ENCODE measurements around the gene CDCA4. TPM values are rescaled to one million over a fixed set of nuclear protein-coding genes. Genes with fewer than 3 reads are reported as not detected.

Gene CDCA4
- total RNA-seq, 1 experiment from 2014 or later = 57.7 TPM

DNA sequence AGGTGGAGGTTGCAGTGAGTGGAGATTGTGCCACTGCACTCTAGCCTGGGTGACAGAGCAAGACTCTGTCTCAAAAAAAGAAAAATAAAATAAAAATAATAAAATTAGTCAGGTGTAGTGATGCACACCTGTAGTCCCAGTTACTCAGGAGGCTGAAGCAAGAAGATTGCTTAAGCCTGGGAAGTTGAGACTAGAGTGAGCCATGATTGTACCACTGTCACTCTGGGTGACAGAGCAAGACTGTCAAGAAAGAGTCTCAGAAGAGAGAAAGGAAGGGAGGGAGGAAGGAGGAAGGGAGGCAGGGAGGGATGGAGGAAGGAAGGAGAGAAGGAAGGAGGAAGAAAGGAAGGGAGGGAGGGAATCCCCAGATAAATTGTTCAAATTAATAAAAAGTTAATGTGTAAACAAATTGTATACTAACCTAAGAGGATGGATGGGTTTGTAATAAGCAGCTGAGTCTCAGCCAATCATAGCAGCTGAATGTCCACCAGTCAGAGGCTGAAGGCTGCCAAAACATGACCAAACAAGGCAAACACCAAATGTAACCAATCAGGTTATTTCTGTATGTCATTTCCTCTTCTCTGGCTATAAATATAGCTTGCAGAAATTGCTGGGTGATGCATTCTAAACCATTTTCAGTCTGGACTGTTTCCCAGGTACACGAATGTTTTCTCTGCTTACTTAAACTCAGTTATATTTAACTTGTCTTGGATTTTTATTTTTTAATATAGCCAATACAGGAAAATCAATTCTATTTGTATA is 6.1 kb upstream of the CDCA4 start:
- Mint-ChIP-seq H3K4me3 (no peak overlapping the region), H3K27me3 (ENCODE audit: low read depth) (peaks cover 33% of the 10 kb centered on the region), H3K27ac (no peak overlapping the region), H3K9me3 (peaks cover 0 to under 1% of the 10 kb centered on the region in 2 experiments; a peak in 1 of 5 replicates), H3K4me1 (peaks cover 12 to 13% of the 10 kb centered on the region in 2 experiments), H3K36me3 (ENCODE audit: insufficient read depth in 1 of 3, low read depth in 3 of 3) (no peaks in the 10 kb centered on the region)
- Histone ChIP-seq H3K4ac (ENCODE audit: low read depth, low read length) (no peak overlapping the region), H3K56ac (ENCODE audit: insufficient read length, low read depth, low read length) (no peak overlapping the region), H3K27ac (ENCODE audit: insufficient read length, low read depth, low read length) (no peak overlapping the region), H2AFZ (ENCODE audit: low read length) (no peak overlapping the region), H4K8ac (replicated peaks; ENCODE audit: insufficient read length, low read depth, low read length) (no peak overlapping the region), H3K9me3 (ENCODE audit: control insufficient read depth, low read depth, low read length) (no peaks in the 10 kb centered on the region), H3K9ac (ENCODE audit: extremely low read depth, insufficient read length, low read length) (no peak overlapping the region), H3T11ph (ENCODE audit: low read length) (no peak overlapping the region), H3K79me1 (ENCODE audit: insufficient read depth, low read depth, low read length, poor library complexity, severe bottlenecking) (no peaks in the 10 kb centered on the region), H4K20me1 (ENCODE audit: control insufficient read depth, insufficient read depth, insufficient read length) (no peaks in the 10 kb centered on the region), H4K91ac (ENCODE audit: insufficient read length, low read depth, low read length) (no peak overlapping the region), H2BK12ac (ENCODE audit: insufficient read length, low read depth, low read length) (no peak overlapping the region), H3K23me2 (ENCODE audit: insufficient read length, low read depth, low read length, poor library complexity, severe bottlenecking) (no peaks in the 10 kb centered on the region), H3K14ac (ENCODE audit: insufficient read depth, low read length) (no peak overlapping the region), H2BK120ac (ENCODE audit: low read depth, low read length, poor library complexity, severe bottlenecking) (no peak overlapping the region), H2BK20ac (ENCODE audit: low read depth, low read length, poor library complexity, severe bottlenecking) (no peak overlapping the region), H3K4me2 (ENCODE audit: insufficient read depth, insufficient read length, low read length) (no peak overlapping the region), H3K23ac (ENCODE audit: insufficient read length, low read depth, low read length) (no peak overlapping the region), H3K79me2 (ENCODE audit: insufficient read depth, low read length) (no peaks in the 10 kb centered on the region), H2AK5ac (ENCODE audit: insufficient read length, low read length) (no peak overlapping the region), H2BK5ac (ENCODE audit: insufficient read length, low read length) (no peak overlapping the region), H3K4me1 (ENCODE audit: insufficient read depth, low read length) (no peaks in the 10 kb centered on the region), H2BK15ac (ENCODE audit: low read depth, low read length) (no peak overlapping the region), H3K27me3 (ENCODE audit: insufficient read depth, low read length) (no peaks in the 10 kb centered on the region), H4K5ac (ENCODE audit: insufficient read length, low read depth, low read length) (no peak overlapping the region), H3K18ac (ENCODE audit: insufficient read length, low read depth, low read length) (no peak overlapping the region)
- no peak for DNase-seq
- TF ChIP-seq, protein P1, sequence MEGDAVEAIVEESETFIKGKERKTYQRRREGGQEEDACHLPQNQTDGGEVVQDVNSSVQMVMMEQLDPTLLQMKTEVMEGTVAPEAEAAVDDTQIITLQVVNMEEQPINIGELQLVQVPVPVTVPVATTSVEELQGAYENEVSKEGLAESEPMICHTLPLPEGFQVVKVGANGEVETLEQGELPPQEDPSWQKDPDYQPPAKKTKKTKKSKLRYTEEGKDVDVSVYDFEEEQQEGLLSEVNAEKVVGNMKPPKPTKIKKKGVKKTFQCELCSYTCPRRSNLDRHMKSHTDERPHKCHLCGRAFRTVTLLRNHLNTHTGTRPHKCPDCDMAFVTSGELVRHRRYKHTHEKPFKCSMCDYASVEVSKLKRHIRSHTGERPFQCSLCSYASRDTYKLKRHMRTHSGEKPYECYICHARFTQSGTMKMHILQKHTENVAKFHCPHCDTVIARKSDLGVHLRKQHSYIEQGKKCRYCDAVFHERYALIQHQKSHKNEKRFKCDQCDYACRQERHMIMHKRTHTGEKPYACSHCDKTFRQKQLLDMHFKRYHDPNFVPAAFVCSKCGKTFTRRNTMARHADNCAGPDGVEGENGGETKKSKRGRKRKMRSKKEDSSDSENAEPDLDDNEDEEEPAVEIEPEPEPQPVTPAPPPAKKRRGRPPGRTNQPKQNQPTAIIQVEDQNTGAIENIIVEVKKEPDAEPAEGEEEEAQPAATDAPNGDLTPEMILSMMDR (conservative IDR thresholded peaks at IDR 0.05) = no peak
- no CpG with 5 or more reads among the region's 1 CpG for WGBS (ENCODE audit: extremely low coverage, insufficient read length, low lambda C conversion rate)
